ENCODE measurements around the gene IRAK2.

- TF ChIP-seq, protein P1, sequence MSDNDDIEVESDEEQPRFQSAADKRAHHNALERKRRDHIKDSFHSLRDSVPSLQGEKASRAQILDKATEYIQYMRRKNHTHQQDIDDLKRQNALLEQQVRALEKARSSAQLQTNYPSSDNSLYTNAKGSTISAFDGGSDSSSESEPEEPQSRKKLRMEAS (IDR thresholded peaks at IDR 0.05; ENCODE audit: low read depth, low read length) = no peak
- TF ChIP-seq, protein P2, sequence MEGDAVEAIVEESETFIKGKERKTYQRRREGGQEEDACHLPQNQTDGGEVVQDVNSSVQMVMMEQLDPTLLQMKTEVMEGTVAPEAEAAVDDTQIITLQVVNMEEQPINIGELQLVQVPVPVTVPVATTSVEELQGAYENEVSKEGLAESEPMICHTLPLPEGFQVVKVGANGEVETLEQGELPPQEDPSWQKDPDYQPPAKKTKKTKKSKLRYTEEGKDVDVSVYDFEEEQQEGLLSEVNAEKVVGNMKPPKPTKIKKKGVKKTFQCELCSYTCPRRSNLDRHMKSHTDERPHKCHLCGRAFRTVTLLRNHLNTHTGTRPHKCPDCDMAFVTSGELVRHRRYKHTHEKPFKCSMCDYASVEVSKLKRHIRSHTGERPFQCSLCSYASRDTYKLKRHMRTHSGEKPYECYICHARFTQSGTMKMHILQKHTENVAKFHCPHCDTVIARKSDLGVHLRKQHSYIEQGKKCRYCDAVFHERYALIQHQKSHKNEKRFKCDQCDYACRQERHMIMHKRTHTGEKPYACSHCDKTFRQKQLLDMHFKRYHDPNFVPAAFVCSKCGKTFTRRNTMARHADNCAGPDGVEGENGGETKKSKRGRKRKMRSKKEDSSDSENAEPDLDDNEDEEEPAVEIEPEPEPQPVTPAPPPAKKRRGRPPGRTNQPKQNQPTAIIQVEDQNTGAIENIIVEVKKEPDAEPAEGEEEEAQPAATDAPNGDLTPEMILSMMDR (IDR thresholded peaks at IDR 0.05; ENCODE audit: low read depth, low read length) = no peak
- no peak for TF ChIP-seq MYC (IDR thresholded peaks at IDR 0.05; ENCODE audit: low read depth, low read length)
Measured at GRCh38 chr3:10205451-10206165, 40.9 kb downstream of the IRAK2 start.
